ENCODE data around the gene GRWD1. TPM values are rescaled to one million over a fixed set of nuclear protein-coding genes. Genes with fewer than 3 reads are reported as not detected.

Gene GRWD1
- total RNA-seq, 4 donors from 2014 or later, result 9.4 to 49.7 (median 13.6) TPM

DNA sequence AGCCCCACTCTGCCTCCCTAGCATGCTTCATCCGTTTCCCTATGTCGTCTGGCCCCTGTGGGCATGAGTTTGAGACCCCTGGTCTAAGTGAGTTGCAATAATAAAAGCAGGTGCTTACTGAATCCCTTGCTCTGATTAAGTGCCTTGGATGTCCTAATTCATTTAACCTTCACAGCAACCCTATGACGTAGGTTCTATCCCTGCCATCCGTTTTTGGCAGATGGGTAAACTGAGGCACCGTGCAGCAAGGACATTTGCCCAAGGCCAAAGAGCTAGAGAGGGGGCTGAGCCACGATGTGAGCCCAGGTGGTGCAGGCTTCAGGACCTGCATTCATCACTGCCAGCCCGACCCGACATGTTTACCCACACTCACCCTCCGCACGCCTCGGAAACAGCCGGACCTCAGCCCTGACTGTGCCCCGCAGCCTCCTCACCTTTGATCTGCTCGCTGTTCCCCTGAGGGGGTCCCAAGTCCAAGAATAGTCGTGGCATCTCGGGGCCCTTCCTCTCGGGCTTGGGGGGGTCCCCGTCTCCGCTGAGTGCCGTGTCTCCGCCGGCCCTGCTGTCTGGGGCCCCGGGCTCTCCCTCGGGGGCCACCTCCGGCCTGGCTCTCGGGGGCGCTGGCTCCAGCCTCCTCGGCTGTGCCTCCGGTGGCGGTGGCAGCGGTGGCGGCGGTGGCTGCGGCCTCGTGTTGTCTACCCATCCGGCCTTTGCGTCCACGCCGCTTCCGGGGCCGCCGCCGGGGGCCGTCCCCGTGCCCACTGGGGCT is 51.4 kb downstream of the GRWD1 start:
- no peak overlapping the region for H3K27ac ChIP-seq
- intact Hi-C loops (cut with DNase I; ENCODE audit: low total_unique reads), result no loop called here
- TF ChIP-seq POLR2AphosphoS5 (IDR thresholded peaks at IDR 0.05) (no peak), POLR2A (IDR thresholded peaks at IDR 0.05) (no peak), EP300 (IDR thresholded peaks at IDR 0.05; ENCODE audit: low read depth) (no peak)
- TF ChIP-seq, protein P1, sequence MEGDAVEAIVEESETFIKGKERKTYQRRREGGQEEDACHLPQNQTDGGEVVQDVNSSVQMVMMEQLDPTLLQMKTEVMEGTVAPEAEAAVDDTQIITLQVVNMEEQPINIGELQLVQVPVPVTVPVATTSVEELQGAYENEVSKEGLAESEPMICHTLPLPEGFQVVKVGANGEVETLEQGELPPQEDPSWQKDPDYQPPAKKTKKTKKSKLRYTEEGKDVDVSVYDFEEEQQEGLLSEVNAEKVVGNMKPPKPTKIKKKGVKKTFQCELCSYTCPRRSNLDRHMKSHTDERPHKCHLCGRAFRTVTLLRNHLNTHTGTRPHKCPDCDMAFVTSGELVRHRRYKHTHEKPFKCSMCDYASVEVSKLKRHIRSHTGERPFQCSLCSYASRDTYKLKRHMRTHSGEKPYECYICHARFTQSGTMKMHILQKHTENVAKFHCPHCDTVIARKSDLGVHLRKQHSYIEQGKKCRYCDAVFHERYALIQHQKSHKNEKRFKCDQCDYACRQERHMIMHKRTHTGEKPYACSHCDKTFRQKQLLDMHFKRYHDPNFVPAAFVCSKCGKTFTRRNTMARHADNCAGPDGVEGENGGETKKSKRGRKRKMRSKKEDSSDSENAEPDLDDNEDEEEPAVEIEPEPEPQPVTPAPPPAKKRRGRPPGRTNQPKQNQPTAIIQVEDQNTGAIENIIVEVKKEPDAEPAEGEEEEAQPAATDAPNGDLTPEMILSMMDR (IDR thresholded peaks at IDR 0.05), result no peak
- peaks cover 4 to 38% (median 24%) of the 10 kb centered on the region in 4 donors for H3K4me1 ChIP-seq
- WGBS, 2 donors (ENCODE audit: low coverage in 1 of 2), result 50 to 53% methylated on average over 1 to 31 of the region's 45 CpGs
- in situ Hi-C loops (cut with MboI; ENCODE audit: low pct_ligation_motif_present in 1 of 4, low pct_unique_long_range_greater_than_20kb in 1 of 4, low sequenced_read_pairs in 3 of 4), result no loop called here
- no peak for DNase-seq
- H3K36me3 ChIP-seq, result no peaks in the 10 kb centered on the region
- H3K27me3 ChIP-seq, result peaks cover 46% of the 10 kb centered on the region
- no peak overlapping the region for H3K4me3 ChIP-seq
- H3K9me3 ChIP-seq, result no peaks in the 10 kb centered on the region

DNA sequence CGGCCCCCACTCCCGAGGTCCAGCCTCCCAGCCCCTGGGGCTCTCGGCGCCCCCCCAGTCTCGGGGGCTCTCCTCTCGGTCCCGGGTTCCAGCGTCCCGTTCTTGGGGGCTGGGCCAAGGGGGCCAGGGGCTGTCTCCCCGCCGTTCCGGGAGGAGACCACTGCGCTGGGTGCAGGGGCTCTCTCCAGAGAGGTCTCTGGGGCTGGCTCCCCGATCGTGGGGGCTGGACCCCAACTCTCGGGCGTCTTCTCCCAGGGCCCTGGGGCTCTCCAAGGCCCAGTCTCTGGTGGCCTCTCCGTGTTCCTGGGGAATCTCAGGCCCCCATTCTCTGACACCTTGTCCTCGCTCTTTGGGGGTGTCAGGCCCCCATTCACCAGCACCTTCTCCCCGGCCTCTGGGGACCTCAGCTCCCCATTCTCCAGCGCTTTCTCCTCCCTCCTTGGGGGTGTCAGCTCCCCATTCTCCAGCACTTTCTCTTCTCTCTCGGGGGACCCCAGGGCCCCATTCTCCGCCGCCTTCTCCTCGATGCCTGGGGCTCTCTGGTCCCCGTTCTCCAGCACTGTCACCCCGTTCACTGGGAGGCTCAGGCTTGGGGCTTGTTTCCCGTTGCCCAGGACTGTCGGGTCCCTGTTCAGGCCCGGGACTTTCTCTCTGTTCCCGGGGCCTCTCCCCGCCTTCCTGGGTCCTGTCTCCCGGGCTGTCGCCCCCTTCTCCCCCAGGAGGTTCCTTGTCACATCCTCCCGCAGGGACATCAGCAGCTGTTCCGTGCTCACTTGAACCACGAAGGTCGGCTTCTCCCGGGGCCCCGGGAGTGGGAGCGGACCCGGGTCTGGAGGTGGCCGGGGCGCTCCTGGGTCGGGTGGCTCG is 52.2 kb downstream of the GRWD1 start:
- TF ChIP-seq EP300 (IDR thresholded peaks at IDR 0.05; ENCODE audit: low read depth) (no peak), POLR2A (IDR thresholded peaks at IDR 0.05) (no peak), POLR2AphosphoS5 (IDR thresholded peaks at IDR 0.05) (no peak)
- TF ChIP-seq, protein P1 (IDR thresholded peaks at IDR 0.05), result no peak
- Histone ChIP-seq H3K36me3 (no peaks in the 10 kb centered on the region), H3K4me1 (peaks cover 4 to 32% (median 23%) of the 10 kb centered on the region in 4 donors), H3K27me3 (peaks cover 49% of the 10 kb centered on the region), H3K9me3 (no peaks in the 10 kb centered on the region), H3K27ac (no peak overlapping the region), H3K4me3 (no peak overlapping the region)
- intact Hi-C loops (cut with DNase I; ENCODE audit: low total_unique reads), result no loop called here
- DNase-seq, result no peak
- 26 to 69% methylated on average over 3 to 33 of the region's 46 CpGs for WGBS, 2 donors (ENCODE audit: low coverage in 1 of 2)
- in situ Hi-C loops (cut with MboI; ENCODE audit: low pct_ligation_motif_present in 1 of 4, low pct_unique_long_range_greater_than_20kb in 1 of 4, low sequenced_read_pairs in 3 of 4), result no loop called here

DNA sequence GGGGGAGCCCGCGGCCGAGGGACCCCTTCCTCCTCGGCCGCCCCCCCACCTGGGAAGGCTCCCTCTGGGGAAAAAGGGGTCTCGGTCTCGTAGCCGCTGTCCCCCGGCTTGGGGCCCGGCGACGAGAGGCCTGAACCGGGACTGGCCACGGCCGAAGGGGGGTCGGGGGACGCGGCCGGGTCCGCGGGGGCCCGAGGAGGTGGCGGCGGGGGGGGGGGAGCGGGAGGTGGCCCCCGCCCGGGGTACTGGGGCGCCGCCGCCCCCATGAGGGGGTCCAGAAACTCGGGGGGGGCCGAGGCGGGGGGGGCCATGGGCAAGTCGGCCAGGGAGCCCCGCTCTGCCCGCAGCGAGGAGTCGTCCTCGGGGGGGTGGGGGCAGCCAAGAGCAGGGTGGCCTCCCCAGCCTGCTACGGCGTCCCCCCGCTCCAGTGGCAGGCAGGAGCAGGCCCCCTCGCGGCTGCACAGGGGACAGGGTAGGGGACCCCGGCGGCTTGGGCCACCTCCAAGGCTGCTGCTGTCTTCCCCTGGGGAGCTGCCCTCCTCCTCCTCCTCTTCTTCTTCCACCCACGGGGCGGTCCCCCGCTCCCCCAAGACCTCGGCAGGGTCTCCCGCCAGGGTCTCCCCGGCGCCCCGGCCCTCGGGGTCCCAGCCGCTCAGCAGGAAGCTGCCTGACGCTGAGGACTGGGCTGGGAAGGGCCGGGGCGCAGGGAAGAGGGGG is 53.0 kb downstream of the GRWD1 start:
- 67 to 70% methylated on average over 3 to 29 of the region's 59 CpGs for WGBS, 2 donors (ENCODE audit: low coverage in 1 of 2)
- TF ChIP-seq, protein P1 (IDR thresholded peaks at IDR 0.05), result no peak
- no peak for TF ChIP-seq EP300 (IDR thresholded peaks at IDR 0.05; ENCODE audit: low read depth)
- no peak for TF ChIP-seq POLR2A (IDR thresholded peaks at IDR 0.05)
- TF ChIP-seq POLR2AphosphoS5 (IDR thresholded peaks at IDR 0.05), result no peak
- in situ Hi-C loops (cut with MboI; ENCODE audit: low pct_ligation_motif_present in 1 of 4, low pct_unique_long_range_greater_than_20kb in 1 of 4, low sequenced_read_pairs in 3 of 4) (no loop called here), intact Hi-C loops (cut with DNase I; ENCODE audit: low total_unique reads) (no loop called here)
- Histone ChIP-seq H3K9me3 (no peaks in the 10 kb centered on the region), H3K4me1 (peaks cover 4 to 32% (median 23%) of the 10 kb centered on the region in 4 donors), H3K27ac (no peak overlapping the region), H3K27me3 (peaks cover 49% of the 10 kb centered on the region), H3K4me3 (no peak overlapping the region), H3K36me3 (no peaks in the 10 kb centered on the region)
- no peak for DNase-seq
